ENCODE data around the gene CARD19.
"Not testable (repeated sequence)": the region's sequence is repeated elsewhere in the genome, so short reads cannot be mapped to it uniquely, and the experiment has no call there.

CARD19 gene

DNA sequence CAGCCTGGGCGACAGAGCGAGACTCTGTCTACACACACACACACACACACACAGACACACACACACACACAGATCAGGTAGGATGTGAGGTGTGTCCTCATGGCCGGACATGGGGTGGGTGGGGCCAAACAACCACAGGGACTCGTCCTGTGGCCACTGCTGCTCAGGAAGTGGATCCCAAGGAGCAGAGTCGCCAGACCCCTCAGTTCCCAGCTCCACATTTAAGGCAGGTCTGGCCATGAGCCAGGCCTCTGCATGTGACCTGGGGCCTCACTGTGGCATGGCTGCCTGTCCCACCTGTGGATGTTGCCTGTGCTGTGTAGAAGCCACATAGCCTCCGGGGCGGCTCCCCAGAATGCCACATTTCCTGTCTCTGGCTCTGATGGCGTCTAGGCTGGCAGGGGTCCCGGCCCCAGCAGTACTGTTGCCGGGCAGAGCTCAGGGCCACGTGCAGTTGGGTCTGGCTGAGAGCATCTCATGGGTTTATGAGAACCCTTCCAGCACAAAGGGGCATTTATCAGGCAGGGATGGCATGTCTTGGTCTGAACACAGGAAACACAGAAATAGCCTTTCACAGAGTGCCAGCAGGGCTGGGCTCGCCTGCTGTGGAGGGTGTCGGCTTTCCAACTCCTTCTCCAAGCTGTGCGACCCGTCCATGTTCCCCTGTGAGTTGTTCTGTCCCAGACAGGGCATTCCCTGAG lies 48.0 kb downstream of the CARD19 start:
- H3K9me3 ChIP-seq (ENCODE audit: control insufficient read depth, insufficient read depth, low read length) = no peaks in the 10 kb centered on the region
- no peaks in the 10 kb centered on the region; the same call in 1 of the 2 replicates for H3K4me1 ChIP-seq (ENCODE audit: insufficient read depth, low read length)
- H3K36me3 ChIP-seq (ENCODE audit: insufficient read depth, low read length) = no peaks in the 10 kb centered on the region
- no peak overlapping the region for H3K9ac ChIP-seq (ENCODE audit: low read depth, low read length)

DNA sequence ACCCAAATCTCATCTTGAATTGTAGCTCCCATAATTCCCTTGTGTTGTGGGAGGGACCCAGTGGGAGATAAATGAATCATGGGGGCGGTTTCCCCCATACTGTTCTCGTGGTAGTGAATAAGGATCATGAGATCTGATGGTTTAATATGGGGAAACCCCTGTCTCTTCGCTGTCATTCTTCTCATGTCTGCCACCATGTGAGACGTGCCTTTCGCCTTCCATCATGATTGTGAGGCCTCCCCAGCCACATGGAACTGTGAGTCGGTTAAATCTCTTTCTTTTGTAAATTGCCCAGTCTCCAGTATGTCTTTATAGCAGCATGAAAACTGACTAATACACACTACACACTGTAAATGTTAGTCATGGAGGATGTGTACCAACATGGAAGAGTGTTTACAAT lies 50.7 kb downstream of the CARD19 start:
- not testable (repeated sequence) for H3K36me3 ChIP-seq (ENCODE audit: insufficient read depth, low read length); H3K9me3 ChIP-seq (ENCODE audit: control insufficient read depth, insufficient read depth, low read length); H3K4me1 ChIP-seq (ENCODE audit: insufficient read depth, low read length); H3K9ac ChIP-seq (ENCODE audit: low read depth, low read length)

DNA sequence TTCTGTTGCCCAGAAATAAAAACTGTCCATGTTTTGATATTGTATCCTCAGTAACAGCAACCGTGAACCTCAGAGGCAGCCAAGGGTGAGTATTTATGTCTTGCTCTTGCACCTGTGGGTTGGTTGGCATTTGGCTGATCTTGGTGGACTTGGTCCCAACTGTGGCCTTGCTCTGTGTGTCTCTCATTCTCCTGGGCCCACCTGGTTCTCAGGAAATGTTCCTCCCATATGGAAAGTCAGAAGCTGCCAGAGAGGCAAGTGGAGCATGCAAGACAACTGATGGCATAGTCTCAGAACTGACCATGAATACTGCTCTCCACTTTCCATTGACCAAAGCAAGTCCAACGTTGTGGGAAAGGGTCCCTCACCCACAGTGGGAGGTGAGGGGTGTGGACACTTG lies 51.6 kb downstream of the CARD19 start:
- Histone ChIP-seq H3K9me3 (ENCODE audit: control insufficient read depth, insufficient read depth, low read length) (no peaks in the 10 kb centered on the region), H3K36me3 (ENCODE audit: insufficient read depth, low read length) (no peaks in the 10 kb centered on the region), H3K9ac (ENCODE audit: low read depth, low read length) (no peak overlapping the region), H3K4me1 (ENCODE audit: insufficient read depth, low read length) (no peaks in the 10 kb centered on the region; the same call in 1 of the 2 replicates)

DNA sequence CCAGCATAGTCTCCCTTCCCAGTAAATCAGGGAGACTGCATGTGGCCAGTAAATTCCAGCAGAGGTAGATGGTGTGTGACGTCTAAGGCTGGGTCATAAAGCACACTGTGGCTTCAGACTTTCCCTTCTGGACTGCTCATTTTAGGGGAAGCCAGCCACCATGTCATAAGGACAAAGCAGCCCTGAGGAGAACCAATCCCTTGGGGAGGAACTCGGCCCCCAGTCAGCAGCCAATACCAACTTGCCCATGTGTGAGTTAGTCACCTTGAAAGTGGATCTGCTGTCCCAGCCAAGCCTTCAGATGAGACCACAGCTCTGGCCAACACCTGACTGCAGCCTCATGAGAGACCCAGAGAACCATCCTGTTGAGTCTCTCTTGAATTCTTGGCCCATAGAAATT lies 52.7 kb downstream of the CARD19 start:
- H3K9me3 ChIP-seq (ENCODE audit: control insufficient read depth, insufficient read depth, low read length) = no peaks in the 10 kb centered on the region
- H3K4me1 ChIP-seq (ENCODE audit: insufficient read depth, low read length) = no peaks in the 10 kb centered on the region; the same call in 1 of the 2 replicates
- H3K9ac ChIP-seq (ENCODE audit: low read depth, low read length) = no peak overlapping the region
- no peaks in the 10 kb centered on the region for H3K36me3 ChIP-seq (ENCODE audit: insufficient read depth, low read length)

DNA sequence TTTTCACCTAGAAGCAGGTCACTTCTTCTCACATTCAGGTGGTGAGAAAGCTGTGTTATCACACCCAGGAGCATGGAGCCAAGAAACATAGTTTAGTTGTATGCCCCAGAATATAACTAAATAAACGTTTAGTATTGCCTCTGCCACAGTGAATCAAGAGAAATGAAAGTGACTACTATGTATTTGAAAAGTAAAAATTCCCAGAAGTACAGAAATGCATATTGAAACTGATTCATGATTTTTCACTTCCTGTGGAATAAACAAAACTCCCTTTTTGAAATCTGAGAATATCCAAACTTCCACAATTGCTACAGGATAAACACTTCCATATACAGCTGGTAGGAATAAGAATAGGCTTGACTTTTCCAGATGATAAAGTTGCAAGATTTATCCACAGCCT lies 53.3 kb downstream of the CARD19 start:
- no peak overlapping the region for H3K9ac ChIP-seq (ENCODE audit: low read depth, low read length)
- no peaks in the 10 kb centered on the region for H3K9me3 ChIP-seq (ENCODE audit: control insufficient read depth, insufficient read depth, low read length)
- H3K4me1 ChIP-seq (ENCODE audit: insufficient read depth, low read length) = no peaks in the 10 kb centered on the region; the same call in 1 of the 2 replicates
- H3K36me3 ChIP-seq (ENCODE audit: insufficient read depth, low read length) = no peaks in the 10 kb centered on the region

DNA sequence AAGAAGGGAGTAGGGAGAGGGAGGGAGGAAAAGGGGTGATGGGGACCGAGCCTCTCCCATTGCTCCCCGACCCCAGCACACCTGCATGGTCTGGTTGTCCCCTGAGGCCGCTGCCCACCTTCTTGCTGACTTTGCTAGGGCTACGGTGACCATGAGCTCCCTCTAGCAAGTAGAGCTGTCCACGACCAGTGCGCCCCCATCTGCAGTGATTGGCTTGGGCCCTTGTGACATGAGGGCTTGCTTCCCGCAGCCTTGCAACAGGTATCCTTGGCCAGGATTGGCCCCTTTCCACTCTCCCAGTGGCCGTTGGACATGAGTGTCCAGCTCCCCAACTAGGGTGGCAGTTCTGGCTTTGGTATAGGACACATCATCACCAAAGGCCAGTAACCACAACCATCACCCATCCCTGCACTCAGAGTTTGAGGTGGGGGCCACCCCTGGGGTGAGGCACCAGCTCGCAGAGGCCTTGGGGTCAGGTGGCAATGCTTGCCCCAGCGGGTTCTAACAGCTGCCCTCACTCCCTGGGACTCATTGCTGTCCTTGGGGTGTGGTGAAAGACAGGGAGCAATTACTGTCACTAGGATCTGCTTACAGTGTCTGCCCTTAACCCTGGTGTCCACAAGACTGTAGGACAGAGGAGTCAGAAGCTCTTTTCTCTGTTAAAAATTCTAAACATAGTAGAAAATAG lies 55.2 kb downstream of the CARD19 start:
- no peaks in the 10 kb centered on the region for H3K36me3 ChIP-seq (ENCODE audit: insufficient read depth, low read length)
- H3K4me1 ChIP-seq (ENCODE audit: insufficient read depth, low read length) = no peaks in the 10 kb centered on the region
- H3K9me3 ChIP-seq (ENCODE audit: control insufficient read depth, insufficient read depth, low read length) = no peaks in the 10 kb centered on the region
- H3K9ac ChIP-seq (ENCODE audit: low read depth, low read length) = no peak overlapping the region

DNA sequence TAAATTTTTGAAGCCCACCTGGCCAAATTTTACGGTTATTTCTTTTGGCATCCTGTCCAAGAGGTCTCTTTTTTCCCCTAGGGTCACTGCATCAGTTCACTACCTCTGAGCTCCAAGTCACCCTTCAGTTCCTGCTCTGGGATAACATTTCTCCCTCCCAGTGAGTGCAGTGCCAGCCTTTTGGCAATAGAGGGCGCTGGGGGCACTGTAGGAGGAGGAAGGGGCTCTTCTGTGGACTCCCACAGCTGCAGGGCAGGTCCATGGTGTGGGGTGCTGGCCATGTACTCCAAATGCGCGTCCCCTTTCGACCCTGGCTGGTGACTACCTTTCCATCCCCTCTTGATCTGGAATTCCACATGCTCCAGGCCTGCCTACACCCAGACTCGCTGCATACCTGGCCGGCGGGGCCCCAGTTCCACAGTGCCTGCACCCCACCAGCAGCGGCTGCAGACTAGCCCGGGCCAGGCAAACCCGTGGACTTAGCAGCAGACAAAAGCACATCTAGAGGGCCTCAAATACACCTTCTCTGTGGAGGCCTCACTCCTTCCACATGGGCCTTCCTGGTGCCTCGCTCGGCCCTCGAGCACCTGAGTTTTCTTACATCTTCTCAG lies 58.4 kb downstream of the CARD19 start:
- no peak overlapping the region for H3K9ac ChIP-seq (ENCODE audit: low read depth, low read length)
- no peaks in the 10 kb centered on the region for H3K36me3 ChIP-seq (ENCODE audit: insufficient read depth, low read length)
- no peaks in the 10 kb centered on the region for H3K9me3 ChIP-seq (ENCODE audit: control insufficient read depth, insufficient read depth, low read length)
- no peaks in the 10 kb centered on the region for H3K4me1 ChIP-seq (ENCODE audit: insufficient read depth, low read length)

DNA sequence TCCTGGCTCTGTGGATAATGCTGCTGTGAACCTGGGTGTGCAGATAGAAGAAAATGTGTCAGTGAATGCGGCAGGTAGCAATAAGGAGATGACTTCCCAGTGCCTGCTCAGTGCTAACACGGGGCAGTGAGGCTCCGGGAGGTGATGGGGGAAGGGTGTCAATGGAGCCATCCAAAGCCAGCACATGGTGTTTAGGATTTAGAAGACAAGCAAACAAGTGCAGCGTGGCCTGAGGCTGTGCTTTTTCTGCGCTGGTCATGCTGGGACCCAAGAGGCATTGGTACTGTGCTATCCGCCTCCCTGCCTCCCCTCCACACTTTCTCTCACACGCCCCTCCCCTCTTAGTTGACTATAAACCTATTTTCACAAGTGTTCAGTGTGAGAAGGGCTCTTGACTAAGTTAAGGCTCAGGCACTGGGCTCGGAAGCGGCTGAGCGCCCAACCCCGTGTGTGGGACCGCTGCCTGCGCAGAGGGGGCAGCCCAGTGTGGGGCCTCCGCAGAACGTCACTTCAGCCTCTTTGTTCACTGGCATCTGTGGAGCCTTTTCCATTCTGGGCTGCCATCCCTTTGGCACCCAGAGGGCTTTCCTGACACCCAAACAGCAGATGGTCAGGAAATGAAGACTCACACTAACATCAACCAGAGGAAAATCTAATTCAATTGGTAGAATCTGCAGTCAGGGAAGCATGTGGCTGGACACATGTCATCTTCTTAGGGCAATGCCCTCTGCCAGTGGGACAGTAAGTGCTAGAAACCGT lies 59.9 kb downstream of the CARD19 start:
- H3K9me3 ChIP-seq (ENCODE audit: control insufficient read depth, insufficient read depth, low read length) = no peaks in the 10 kb centered on the region
- H3K9ac ChIP-seq (ENCODE audit: low read depth, low read length) = no peak overlapping the region
- H3K36me3 ChIP-seq (ENCODE audit: insufficient read depth, low read length) = no peaks in the 10 kb centered on the region
- H3K4me1 ChIP-seq (ENCODE audit: insufficient read depth, low read length) = peaks cover 4% of the 10 kb centered on the region; the same call in 1 of the 2 replicates

DNA sequence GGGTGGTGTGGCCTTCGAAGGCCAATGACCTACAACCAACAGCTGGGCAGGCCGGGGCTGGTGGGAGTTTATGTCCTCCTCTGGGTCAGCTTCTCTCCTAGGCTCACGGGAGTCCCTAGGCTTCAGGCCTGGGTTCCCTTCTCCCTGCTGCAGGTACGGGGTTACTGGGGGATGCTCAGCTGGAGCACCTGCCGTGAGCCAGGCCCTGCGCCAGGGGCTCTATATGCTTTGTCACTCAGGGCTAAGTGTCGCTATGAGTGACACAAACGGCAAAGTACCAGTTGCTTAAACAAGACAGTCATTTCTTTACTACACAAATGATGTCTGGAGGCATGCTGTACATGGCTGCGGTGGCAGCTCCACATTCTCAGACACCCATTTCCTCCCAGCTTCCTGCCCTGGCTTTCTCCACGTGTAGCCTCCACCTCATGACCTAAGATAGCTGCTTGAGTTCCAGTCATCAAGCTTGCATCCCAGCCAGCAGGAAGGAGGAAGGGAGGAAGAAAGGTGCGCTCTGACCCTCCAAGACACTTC lies 60.5 kb downstream of the CARD19 start:
- Histone ChIP-seq H3K36me3 (ENCODE audit: insufficient read depth, low read length) (no peaks in the 10 kb centered on the region), H3K9me3 (ENCODE audit: control insufficient read depth, insufficient read depth, low read length) (no peaks in the 10 kb centered on the region), H3K9ac (ENCODE audit: low read depth, low read length) (no peak overlapping the region), H3K4me1 (ENCODE audit: insufficient read depth, low read length) (peaks cover 4% of the 10 kb centered on the region; the same call in 1 of the 2 replicates)

- H3K36me3 ChIP-seq (ENCODE audit: insufficient read depth, low read length) = no peaks in the 10 kb centered on the region
- H3K9me3 ChIP-seq (ENCODE audit: control insufficient read depth, insufficient read depth, low read length) = no peaks in the 10 kb centered on the region
- H3K9ac ChIP-seq (ENCODE audit: low read depth, low read length) = peak overlapping the region; percentile 13; the same call in 1 of the 2 replicates
- H3K4me1 ChIP-seq (ENCODE audit: insufficient read depth, low read length) = peaks cover 4% of the 10 kb centered on the region; the same call in 1 of the 2 replicates
These were observed 63.8 kb downstream of the CARD19 start for GRCh38 chr9:93159601-93160471.

DNA sequence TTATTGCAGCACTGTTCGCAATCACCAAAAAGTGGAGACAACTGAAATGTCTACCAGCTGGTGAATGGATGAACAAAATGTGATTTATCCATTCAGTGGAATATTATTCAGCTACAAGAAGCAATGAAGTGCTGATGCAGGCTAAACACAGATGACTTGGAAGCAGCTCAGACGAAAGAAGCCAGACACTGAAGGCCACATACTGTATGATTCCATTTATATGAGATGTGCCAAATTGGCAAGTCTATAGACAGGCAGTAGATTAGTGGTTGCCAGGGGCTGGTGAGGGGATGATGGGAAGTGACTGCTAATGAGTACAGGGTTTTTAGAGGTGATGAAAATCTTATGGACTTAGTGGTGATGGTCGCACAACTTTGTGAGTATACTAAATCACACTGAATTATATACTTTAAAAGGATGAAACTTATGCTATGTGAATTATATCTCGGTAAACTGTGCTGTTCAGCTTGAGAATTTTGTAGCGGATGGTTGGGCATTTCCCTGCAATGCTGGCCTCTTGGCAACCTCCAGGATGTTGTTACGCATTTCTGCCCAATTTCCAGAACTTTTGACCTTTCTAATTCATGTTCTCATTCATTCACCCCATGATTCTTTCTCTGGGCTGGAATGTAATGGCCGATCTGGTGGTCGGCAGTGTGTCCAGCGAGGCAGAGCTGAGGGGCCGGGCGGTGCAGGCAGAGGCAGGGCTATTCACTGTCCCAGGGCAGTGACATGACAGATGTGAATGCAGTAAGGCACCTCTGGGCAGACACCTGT lies 66.0 kb downstream of the CARD19 start:
- no peak overlapping the region for H3K9ac ChIP-seq (ENCODE audit: low read depth, low read length)

More for the DNA sequence above, 66.0 kb downstream of the CARD19 start:
- H3K9me3 ChIP-seq (ENCODE audit: control insufficient read depth, insufficient read depth, low read length) = no peaks in the 10 kb centered on the region
- peaks cover 4% of the 10 kb centered on the region; the same call in 1 of the 2 replicates for H3K4me1 ChIP-seq (ENCODE audit: insufficient read depth, low read length)
- no peaks in the 10 kb centered on the region for H3K36me3 ChIP-seq (ENCODE audit: insufficient read depth, low read length)
